Choroid plexus epithelial cell (primary cell): ENCODE results near the gene CMTM2.

Experiments
- DNase-seq: peaks from one replicate; pipeline ENCODE4 v3.0.0-alpha.2; 2010; ENCODE audit warnings: low read depth
- H3K4me3 ChIP-seq: 2 replicates; pipeline ENCODE4 v1.5.1; 2011; ENCODE audit warnings: low read depth, mild to moderate bottlenecking, control low read depth, low read length, moderate library complexity
- TF ChIP-seq, protein P1 (sequence below): conservative IDR thresholded peaks from 2 replicates; pipeline ENCODE4 v1.5.1; 2011; ENCODE audit warnings: low read depth, mild to moderate bottlenecking, control low read depth, inconsistent platforms, low read length, moderate library complexity

The CMTM2 gene

DNA sequence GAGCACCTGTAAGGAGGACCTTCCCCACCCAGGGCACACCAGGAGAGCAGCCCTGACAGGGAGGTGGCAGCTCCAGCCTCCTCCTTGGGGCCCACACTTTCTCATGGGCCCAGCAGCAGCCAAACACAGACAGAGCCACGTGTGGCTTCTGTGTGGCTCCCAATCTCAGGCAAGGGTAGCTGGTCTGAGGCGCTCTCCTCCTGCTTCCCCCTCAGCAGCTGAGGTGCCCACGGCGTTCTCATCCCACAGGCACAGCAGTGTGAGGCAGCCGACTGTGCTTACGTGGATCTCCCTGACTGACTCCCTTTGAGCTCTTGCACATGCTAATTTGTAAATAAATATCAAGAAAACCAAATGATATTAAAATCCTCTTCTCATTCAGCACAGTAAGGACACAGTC lies 56.1 kb downstream of the CMTM2 start:
- DNase-seq, result no peak
- TF ChIP-seq, protein P1, sequence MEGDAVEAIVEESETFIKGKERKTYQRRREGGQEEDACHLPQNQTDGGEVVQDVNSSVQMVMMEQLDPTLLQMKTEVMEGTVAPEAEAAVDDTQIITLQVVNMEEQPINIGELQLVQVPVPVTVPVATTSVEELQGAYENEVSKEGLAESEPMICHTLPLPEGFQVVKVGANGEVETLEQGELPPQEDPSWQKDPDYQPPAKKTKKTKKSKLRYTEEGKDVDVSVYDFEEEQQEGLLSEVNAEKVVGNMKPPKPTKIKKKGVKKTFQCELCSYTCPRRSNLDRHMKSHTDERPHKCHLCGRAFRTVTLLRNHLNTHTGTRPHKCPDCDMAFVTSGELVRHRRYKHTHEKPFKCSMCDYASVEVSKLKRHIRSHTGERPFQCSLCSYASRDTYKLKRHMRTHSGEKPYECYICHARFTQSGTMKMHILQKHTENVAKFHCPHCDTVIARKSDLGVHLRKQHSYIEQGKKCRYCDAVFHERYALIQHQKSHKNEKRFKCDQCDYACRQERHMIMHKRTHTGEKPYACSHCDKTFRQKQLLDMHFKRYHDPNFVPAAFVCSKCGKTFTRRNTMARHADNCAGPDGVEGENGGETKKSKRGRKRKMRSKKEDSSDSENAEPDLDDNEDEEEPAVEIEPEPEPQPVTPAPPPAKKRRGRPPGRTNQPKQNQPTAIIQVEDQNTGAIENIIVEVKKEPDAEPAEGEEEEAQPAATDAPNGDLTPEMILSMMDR, result no peak
- H3K4me3 ChIP-seq, result no peak overlapping the region

DNA sequence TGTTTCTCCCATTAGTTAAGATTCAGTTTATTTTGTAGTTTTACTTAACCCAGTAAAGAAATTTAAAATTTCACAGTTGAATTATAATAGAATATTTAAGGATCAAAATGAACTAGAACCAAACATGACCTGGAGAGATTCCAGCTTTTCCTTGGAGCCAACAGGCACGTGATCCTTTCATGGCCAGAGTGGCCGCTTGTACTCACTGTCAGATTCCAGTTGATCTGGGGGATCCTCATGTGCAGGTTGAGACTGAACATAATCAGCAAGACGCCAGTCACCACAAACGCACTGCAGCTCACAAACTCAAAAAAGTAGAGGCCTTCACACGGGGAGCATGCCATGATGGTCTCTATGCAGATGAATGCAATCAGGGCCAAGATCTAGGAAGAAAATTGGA lies 56.9 kb downstream of the CMTM2 start:
- TF ChIP-seq, protein P1, result no peak

DNA sequence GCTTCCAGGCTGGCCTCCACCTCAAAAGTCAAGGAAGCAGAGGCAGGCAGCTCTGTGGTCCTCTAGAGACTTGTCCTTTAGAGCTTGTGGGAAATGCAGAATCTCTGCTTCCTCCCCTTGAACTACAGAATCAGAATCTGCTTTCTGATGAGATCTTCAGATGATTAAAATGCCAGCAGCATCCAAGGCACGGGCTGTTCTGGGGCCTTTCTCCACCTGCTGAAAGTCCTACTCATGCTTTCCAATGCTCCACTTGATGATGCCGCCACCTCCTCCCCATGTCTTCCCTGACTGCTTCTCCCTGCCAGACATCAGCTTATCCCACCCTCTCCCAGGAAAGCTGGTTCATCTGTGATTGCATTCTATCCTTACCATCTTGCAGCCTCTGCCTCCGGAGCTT lies 58.5 kb downstream of the CMTM2 start:
- TF ChIP-seq, protein P1, result no peak
- no peak for DNase-seq
- H3K4me3 ChIP-seq, result no peak overlapping the region

More for the DNA sequence above, 56.9 kb downstream of the CMTM2 start:
- DNase-seq, result no peak
- H3K4me3 ChIP-seq, result no peak overlapping the region
